ENCODE data around the gene PTGR1.

Gene PTGR1

DNA sequence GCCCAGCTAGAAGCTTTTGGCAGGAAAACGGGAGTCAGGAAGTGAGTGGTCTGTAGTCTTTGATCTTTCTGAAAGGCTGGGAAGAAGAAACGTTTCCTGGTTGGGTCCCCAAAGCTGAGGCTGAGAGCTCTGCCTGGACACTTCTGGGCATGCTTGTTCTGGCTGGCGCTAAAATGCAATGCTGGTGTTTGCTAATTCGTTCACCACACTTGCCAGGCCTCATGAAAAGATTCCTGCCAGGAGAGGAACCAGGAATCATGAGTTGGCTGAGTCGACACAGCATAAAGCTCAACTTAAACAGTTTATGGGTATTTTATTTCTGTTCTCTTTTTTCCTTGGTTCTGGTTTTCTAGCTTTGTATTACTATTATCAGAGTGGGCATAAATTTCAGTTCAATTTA, 10.7 kb upstream of the PTGR1 start:
- TF ChIP-seq CTCF (IDR thresholded peaks at IDR 0.05): no peak
- Mint-ChIP-seq H3K4me1 (peaks cover 12% of the 10 kb centered on the region), H3K27me3 (ENCODE audit: low read depth, poor library complexity) (peaks cover 28% of the 10 kb centered on the region), H3K4me3 (no peak overlapping the region), H3K9me3 (no peaks in the 10 kb centered on the region), H3K36me3 (ENCODE audit: low read depth) (no peaks in the 10 kb centered on the region), H3K27ac (no peak overlapping the region)
- DNase-seq: no peak

- no peaks in the 10 kb centered on the region for H3K9me3 Mint-ChIP-seq
- H3K27ac Mint-ChIP-seq: no peak overlapping the region
- DNase-seq: no peak
- peaks cover 30% of the 10 kb centered on the region for H3K27me3 Mint-ChIP-seq (ENCODE audit: low read depth, poor library complexity)
- peaks cover 1% of the 10 kb centered on the region for H3K4me1 Mint-ChIP-seq
- no peak for TF ChIP-seq CTCF (IDR thresholded peaks at IDR 0.05)
- H3K36me3 Mint-ChIP-seq (ENCODE audit: low read depth): no peaks in the 10 kb centered on the region
- H3K4me3 Mint-ChIP-seq: no peak overlapping the region
Measured at GRCh38 chr9:111605041-111605559, 5.7 kb upstream of the PTGR1 start.

- H3K4me1 Mint-ChIP-seq: peaks cover 6% of the 10 kb centered on the region
- H3K27me3 Mint-ChIP-seq (ENCODE audit: low read depth, poor library complexity): peaks cover 33% of the 10 kb centered on the region
- no peak for DNase-seq
- H3K9me3 Mint-ChIP-seq: no peaks in the 10 kb centered on the region
- no peak overlapping the region for H3K4me3 Mint-ChIP-seq
- no peaks in the 10 kb centered on the region for H3K36me3 Mint-ChIP-seq (ENCODE audit: low read depth)
- H3K27ac Mint-ChIP-seq: no peak overlapping the region
- no peak for TF ChIP-seq CTCF (IDR thresholded peaks at IDR 0.05)
Measured at GRCh38 chr9:111604054-111604615, 4.7 kb upstream of the PTGR1 start.

GRCh38 chr9:111603041-111603440, 3.6 kb upstream of the PTGR1 start:
- H3K4me3 Mint-ChIP-seq: no peak overlapping the region
- no peak overlapping the region for H3K27ac Mint-ChIP-seq
- H3K27me3 Mint-ChIP-seq (ENCODE audit: low read depth, poor library complexity): peaks cover 35% of the 10 kb centered on the region
- no peak for TF ChIP-seq CTCF (IDR thresholded peaks at IDR 0.05)
- no peak for DNase-seq
- peaks cover 17% of the 10 kb centered on the region for H3K4me1 Mint-ChIP-seq
- no peaks in the 10 kb centered on the region for H3K9me3 Mint-ChIP-seq
- H3K36me3 Mint-ChIP-seq (ENCODE audit: low read depth): no peaks in the 10 kb centered on the region

DNA sequence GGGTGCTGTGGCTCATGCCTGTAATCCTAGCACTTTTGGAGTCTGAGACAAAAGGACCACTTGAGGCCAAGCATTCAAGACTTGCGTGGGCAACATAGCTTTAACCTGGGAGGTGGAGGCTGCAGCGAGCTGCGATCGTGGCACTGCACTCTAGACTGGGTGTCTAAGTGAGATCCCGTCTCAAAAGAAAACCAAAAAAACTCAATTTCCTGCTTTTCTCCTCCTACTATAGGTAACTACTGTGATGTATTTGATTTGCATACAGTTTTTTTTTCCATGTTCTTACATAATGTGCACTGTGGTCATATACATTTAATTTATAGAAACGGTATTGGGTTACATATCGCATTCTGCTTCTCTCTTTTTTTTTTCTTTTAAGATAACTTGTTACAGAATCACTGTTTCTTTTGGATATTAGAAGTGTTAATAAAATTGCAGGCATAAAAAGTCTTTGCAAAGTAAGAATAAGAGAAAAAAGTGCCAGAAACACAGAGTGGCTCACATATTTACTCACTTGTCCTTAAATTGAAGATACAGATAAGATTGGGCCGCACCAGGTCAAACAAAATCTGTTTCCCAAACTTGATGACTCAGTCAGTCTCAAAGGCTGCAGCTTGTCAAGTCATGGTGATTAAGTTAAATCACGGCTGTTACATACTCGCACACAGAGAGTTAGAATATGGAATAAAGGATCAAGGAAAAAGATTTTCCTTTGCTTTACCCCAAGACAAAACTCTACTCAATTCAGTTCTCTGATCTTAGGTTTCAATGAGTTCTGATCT, 2.0 kb upstream of the PTGR1 start:
- peak overlapping the region; percentile 67 for H3K4me3 Mint-ChIP-seq
- peaks cover 25% of the 10 kb centered on the region for H3K4me1 Mint-ChIP-seq
- DNase-seq: no peak
- H3K36me3 Mint-ChIP-seq (ENCODE audit: low read depth): peaks cover 13% of the 10 kb centered on the region
- no peak overlapping the region for H3K27ac Mint-ChIP-seq
- H3K9me3 Mint-ChIP-seq: no peaks in the 10 kb centered on the region
- peaks cover 27% of the 10 kb centered on the region for H3K27me3 Mint-ChIP-seq (ENCODE audit: low read depth, poor library complexity)
- TF ChIP-seq CTCF (IDR thresholded peaks at IDR 0.05): no peak

Data from nephron progenitor cell (in vitro differentiated cells).